Measurements from ENCODE around the gene GOLT1B. TPM values are rescaled to one million over a fixed set of nuclear protein-coding genes. Genes with fewer than 3 reads are reported as not detected.
A peak's percentile ranks its signal among the peaks of the same experiment; 100 is the strongest.

Gene GOLT1B
- total RNA-seq, 4 donors from 2014 or later: 12.1 to 20.4 (median 17.1) TPM

DNA sequence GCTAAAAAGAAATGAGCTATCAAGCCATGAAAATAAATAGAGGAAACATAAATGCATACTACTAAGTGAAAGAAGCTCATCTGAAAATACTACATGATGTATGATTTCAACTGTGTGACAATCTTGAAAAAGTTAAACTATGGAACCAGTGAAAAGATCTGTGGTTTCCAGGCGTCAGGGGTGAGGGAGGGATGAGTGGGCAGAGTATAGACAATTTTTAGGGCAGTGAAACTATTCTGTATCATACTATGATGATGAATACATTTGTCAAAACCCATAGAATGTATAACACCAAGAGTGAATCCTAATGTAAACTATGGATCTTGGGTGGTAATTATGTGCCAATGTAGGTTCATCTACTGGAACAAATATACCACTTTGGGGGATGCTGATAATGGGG, 45.8 kb downstream of the GOLT1B start:
- Histone ChIP-seq H3K27me3 (no peaks in the 10 kb centered on the region), H3K4me3 (no peak overlapping the region), H3K27ac (no peak overlapping the region), H3K4me1 (peaks cover 0 to 6% (median 0%) of the 10 kb centered on the region in 3 donors), H3K9me3 (no peaks in the 10 kb centered on the region), H3K36me3 (no peaks in the 10 kb centered on the region)
- intact Hi-C loops (cut with DNase I): no loop called here
- TF ChIP-seq CTCF (IDR thresholded peaks at IDR 0.05) (no peak), POLR2A (IDR thresholded peaks at IDR 0.05) (no peak)
- DNase-seq: no peak
- WGBS, 2 donors: 60 to 67% methylated on average over 1 of the region's 1 CpG

- H3K9me3 ChIP-seq: no peaks in the 10 kb centered on the region
- peaks cover 0 to 6% (median 0%) of the 10 kb centered on the region in 3 donors for H3K4me1 ChIP-seq
- no peak overlapping the region for H3K4me3 ChIP-seq
- peak overlapping the region in 1 of 4 donors; percentile 27 for H3K27ac ChIP-seq
- H3K36me3 ChIP-seq: no peaks in the 10 kb centered on the region
- WGBS, 2 donors: 24 to 30% methylated on average over 4 of the region's 4 CpGs
- TF ChIP-seq CTCF (IDR thresholded peaks at IDR 0.05) (no peak), POLR2A (IDR thresholded peaks at IDR 0.05) (no peak)
- DNase-seq: no peak
- no peaks in the 10 kb centered on the region for H3K27me3 ChIP-seq
- intact Hi-C loops (cut with DNase I): no loop called here
Observed at GRCh38 chr12:21551841-21552465, 50.4 kb downstream of the GOLT1B start.

- H3K27ac ChIP-seq: no peak overlapping the region
- intact Hi-C loops (cut with DNase I): no loop called here
- 57 to 65% methylated on average over 6 of the region's 6 CpGs for WGBS, 2 donors
Observed at GRCh38 chr12:21552635-21553328, 51.2 kb downstream of the GOLT1B start.

GRCh38 chr12:21553329-21553675, 51.7 kb downstream of the GOLT1B start:
- DNase-seq: no peak
- intact Hi-C loops (cut with DNase I): no loop called here
- no peaks in the 10 kb centered on the region for H3K9me3 ChIP-seq
- H3K4me3 ChIP-seq: no peak overlapping the region
- no peaks in the 10 kb centered on the region for H3K36me3 ChIP-seq
- no peak for TF ChIP-seq CTCF (IDR thresholded peaks at IDR 0.05)
- TF ChIP-seq POLR2A (IDR thresholded peaks at IDR 0.05): no peak
- H3K27me3 ChIP-seq: no peaks in the 10 kb centered on the region
- no peak overlapping the region for H3K27ac ChIP-seq
- peaks cover 0 to 6% (median 0%) of the 10 kb centered on the region in 3 donors for H3K4me1 ChIP-seq

More at GRCh38 chr12:21552635-21553328, 51.2 kb downstream of the GOLT1B start:
- no peak for TF ChIP-seq CTCF (IDR thresholded peaks at IDR 0.05)
- no peaks in the 10 kb centered on the region for H3K36me3 ChIP-seq
- DNase-seq: no peak
- peaks cover 0 to 6% (median 0%) of the 10 kb centered on the region in 3 donors for H3K4me1 ChIP-seq
- no peaks in the 10 kb centered on the region for H3K27me3 ChIP-seq
- H3K9me3 ChIP-seq: no peaks in the 10 kb centered on the region
- no peak overlapping the region for H3K4me3 ChIP-seq

DNA sequence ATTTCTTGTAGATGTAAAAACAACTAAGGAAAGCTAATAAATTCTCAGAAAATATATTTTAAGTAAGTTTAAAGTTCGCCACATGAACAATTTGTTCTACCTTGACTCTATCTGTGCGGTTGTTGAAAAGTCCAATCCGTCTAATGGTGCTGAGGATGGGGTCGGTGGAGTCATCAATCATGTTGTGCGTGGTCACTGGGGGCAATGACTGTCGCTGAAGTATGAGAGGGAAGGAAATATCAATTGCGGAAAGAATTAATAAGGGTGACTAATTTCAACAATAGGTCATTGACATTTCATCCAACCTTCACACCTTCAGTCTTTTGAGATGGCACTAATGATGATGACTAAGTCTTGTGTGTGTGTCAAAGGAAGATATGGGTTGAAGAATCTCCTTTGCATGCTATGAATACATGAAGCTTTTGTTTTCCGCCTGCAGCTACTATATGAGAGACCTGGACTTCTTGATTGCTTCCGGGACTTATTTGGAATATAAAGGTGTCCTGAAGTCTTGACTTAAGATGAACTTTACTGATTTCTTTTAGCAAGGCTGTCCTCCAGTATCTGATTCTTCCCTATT, 56.6 kb downstream of the GOLT1B start:
- TF ChIP-seq CTCF (IDR thresholded peaks at IDR 0.05) (no peak), POLR2A (IDR thresholded peaks at IDR 0.05) (no peak)
- no peak for DNase-seq
- Histone ChIP-seq H3K27ac (no peak overlapping the region), H3K27me3 (no peaks in the 10 kb centered on the region), H3K4me3 (no peak overlapping the region), H3K9me3 (no peaks in the 10 kb centered on the region), H3K36me3 (no peaks in the 10 kb centered on the region), H3K4me1 (no peaks in the 10 kb centered on the region)
- WGBS, 2 donors: 78 to 86% methylated on average over 9 of the region's 9 CpGs
- intact Hi-C loops (cut with DNase I): no loop called here
